HCT116 (cell line): ENCODE measurements around the gene MAST4.

Source experiments
- POLR2A ChIP-seq: IDR thresholded peaks from 2 replicates; pipeline ENCODE4 v1.7.0; 2011; ENCODE audit warnings: borderline replicate concordance; ENCODE audit not compliant: insufficient read depth, insufficient read length; ENCODE audit errors: extremely low read depth
- RAD21 ChIP-seq: IDR thresholded peaks from 2 replicates; pipeline ENCODE4 v1.6.1; 2012; ENCODE audit warnings: low read depth, mild to moderate bottlenecking
- SRF ChIP-seq: IDR thresholded peaks from 2 replicates; pipeline ENCODE4 v1.6.1; 2012; ENCODE audit warnings: low read depth
- ZFX ChIP-seq: fragments of 450-650 bp; IDR thresholded peaks from 2 replicates; pipeline ENCODE4 v1.6.1; 2017
- TF ChIP-seq, protein P1 (sequence below), 3 experiments: fragments of 200-600 bp in 1 of 3; sonication (generic) in 1 of 3; IDR thresholded peaks in 2 of 3; conservative IDR thresholded peaks in 1 of 3; 2 replicates each; pipeline ENCODE4 v1.5.1; 2012 to 2017; ENCODE audit warnings: low read depth in 2 of 3, low read length in 2 of 3, antibody characterized with exemption in 1 of 3, borderline replicate concordance in 1 of 3, control low read depth in 1 of 3, mild to moderate bottlenecking in 1 of 3, mixed read lengths in 1 of 3, mixed run types in 1 of 3, moderate library complexity in 1 of 3; ENCODE audit not compliant: insufficient read depth in 1 of 3
- TF ChIP-seq, protein P2 (sequence below): IDR thresholded peaks from 2 replicates; pipeline ENCODE4 v1.6.1; 2012

DNA sequence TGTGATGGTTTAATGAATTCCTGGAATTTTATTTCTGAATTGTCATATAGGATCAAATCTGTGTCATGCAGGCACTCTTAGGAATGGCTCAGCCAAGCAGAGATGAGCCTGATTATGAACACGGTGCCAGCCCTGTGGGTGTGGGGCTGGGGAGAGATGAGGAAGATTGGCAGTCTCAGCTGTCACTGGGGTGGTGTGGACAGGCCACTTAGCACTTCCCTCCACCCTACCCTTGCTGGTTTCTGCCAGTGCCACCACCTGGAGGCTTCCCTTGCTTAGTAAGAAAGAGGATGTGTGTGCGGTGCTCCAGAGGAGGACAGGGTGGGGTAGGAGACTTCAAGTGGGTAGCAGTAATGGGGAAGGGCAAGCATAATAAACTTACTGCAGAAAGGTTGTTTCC lies 373.8 kb downstream of the MAST4 start:
- TF ChIP-seq ZFX (no peak), POLR2A (no peak), SRF (no peak), RAD21 (no peak)
- TF ChIP-seq, protein P1, sequence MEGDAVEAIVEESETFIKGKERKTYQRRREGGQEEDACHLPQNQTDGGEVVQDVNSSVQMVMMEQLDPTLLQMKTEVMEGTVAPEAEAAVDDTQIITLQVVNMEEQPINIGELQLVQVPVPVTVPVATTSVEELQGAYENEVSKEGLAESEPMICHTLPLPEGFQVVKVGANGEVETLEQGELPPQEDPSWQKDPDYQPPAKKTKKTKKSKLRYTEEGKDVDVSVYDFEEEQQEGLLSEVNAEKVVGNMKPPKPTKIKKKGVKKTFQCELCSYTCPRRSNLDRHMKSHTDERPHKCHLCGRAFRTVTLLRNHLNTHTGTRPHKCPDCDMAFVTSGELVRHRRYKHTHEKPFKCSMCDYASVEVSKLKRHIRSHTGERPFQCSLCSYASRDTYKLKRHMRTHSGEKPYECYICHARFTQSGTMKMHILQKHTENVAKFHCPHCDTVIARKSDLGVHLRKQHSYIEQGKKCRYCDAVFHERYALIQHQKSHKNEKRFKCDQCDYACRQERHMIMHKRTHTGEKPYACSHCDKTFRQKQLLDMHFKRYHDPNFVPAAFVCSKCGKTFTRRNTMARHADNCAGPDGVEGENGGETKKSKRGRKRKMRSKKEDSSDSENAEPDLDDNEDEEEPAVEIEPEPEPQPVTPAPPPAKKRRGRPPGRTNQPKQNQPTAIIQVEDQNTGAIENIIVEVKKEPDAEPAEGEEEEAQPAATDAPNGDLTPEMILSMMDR (IDR thresholded peaks at IDR 0.05 in 2 of 3, conservative IDR thresholded peaks at IDR 0.05 in 1 of 3; ENCODE audit: borderline replicate concordance in 1 of 3, insufficient read depth in 1 of 3, low read depth in 2 of 3, low read length in 2 of 3) = no peak
- TF ChIP-seq, protein P2, sequence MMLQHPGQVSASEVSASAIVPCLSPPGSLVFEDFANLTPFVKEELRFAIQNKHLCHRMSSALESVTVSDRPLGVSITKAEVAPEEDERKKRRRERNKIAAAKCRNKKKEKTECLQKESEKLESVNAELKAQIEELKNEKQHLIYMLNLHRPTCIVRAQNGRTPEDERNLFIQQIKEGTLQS = no peak
